GM23338 (cell line): ENCODE data around the gene MPP2.

ENCODE experiments used
- CTCF ChIP-seq, 2 experiments: fragments of 200-600 bp in 1 of 2; sonication (generic) in 1 of 2; conservative IDR thresholded peaks; 2 replicates each; pipeline versions ENCODE4 v1.5.1 to v1.6.1; 2016 to 2017; ENCODE audit warnings: antibody characterized with exemption in 2 of 2, low read depth in 2 of 2, mild to moderate bottlenecking in 2 of 2, moderate library complexity in 1 of 2
- EZH2 ChIP-seq: fragments of 200-600 bp; sonication (generic); IDR thresholded peaks from one replicate; pipeline ENCODE4 v1.8.0; 2017; ENCODE audit warnings: antibody characterized with exemption, mild to moderate bottlenecking, low read depth; ENCODE audit not compliant: unreplicated experiment
- EZH2phosphoT487 ChIP-seq: fragments of 200-600 bp; sonication (generic); IDR thresholded peaks from one replicate; pipeline ENCODE4 v1.8.1; 2018; ENCODE audit warnings: antibody characterized with exemption; ENCODE audit not compliant: unreplicated experiment
- JUNB ChIP-seq: IDR thresholded peaks from one replicate; pipeline ENCODE4 v1.6.1; 2016; ENCODE audit warnings: antibody characterized with exemption; ENCODE audit not compliant: unreplicated experiment
- POLR2AphosphoS5 ChIP-seq: IDR thresholded peaks from 2 replicates; pipeline ENCODE4 v1.6.1; 2016; ENCODE audit warnings: antibody characterized with exemption, low read depth
- REST ChIP-seq: IDR thresholded peaks from one replicate; pipeline ENCODE4 v1.6.1; 2018; ENCODE audit warnings: antibody characterized with exemption; ENCODE audit not compliant: unreplicated experiment

- no peak for TF ChIP-seq CTCF (conservative IDR thresholded peaks at IDR 0.05; ENCODE audit: low read depth in 2 of 2)
- no peak for TF ChIP-seq REST
- no peak for TF ChIP-seq POLR2AphosphoS5
- no peak for TF ChIP-seq JUNB
- TF ChIP-seq EZH2phosphoT487 = no peak
- TF ChIP-seq EZH2 = no peak
Measured at GRCh38 chr17:43854498-43854897, 52.8 kb downstream of the MPP2 start.
